Cardiac fibroblast (primary cell): ENCODE measurements around the gene LRRC56.

Experiments used
- DNase-seq, 2 donors: peaks; one replicate each; pipeline versions ENCODE4 v3.0.0 to v3.0.0-alpha.2; 2010; ENCODE audit warnings: low read depth in 2 of 2
- H3K4me3 ChIP-seq, 2 donors: replicated peaks in 1 of 2; 1 replicate in 1 of 2; 2 replicates in 1 of 2; pipeline ENCODE4 v1.5.1; 2011; ENCODE audit warnings: low read depth in 2 of 2, low read length in 2 of 2, mild to moderate bottlenecking in 2 of 2, moderate library complexity in 1 of 2
- TF ChIP-seq, protein P1 (sequence below): IDR thresholded peaks from one replicate; pipeline ENCODE4 v1.5.1; 2011; ENCODE audit warnings: low read depth, mild to moderate bottlenecking, low read length, inconsistent platforms

Gene LRRC56

DNA sequence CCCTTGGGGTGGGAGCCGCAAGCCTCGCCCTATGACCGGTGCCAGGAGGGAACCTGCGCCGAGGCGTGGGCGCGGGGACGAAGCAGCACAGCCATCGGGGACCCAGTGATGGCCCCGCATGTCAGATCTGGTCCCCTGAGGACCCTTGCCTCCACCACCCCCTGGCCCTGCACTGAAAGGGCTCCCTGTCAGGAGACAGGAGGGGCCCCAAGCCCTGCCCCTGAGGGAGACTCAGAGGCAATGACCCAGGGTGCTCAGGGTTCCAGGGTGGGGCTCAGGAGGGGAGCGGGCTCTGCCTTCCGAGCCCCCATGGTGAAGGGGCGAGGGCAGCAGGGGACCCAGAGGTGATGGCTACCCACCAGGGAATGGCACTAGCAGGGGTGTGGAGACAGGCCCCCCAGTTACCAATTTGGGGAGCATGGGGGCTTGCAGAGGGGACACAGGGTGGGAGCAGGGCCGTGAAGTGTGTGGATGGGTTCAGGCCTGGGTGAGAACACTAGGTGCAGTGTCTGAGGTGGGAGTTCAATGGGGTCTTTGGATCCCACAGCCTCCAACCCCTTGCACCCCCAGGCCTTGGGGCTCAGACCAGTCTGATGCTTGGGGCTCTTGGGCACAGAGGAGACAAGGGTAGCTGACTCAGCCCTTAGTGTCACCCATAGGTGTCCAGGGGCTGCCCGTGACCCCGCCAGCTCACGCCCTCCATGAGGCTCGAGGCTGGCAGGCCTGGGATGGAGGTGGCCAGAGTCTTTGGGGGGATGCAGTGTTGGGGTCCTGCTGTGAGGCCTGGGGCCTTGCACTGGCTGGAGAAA, 499 bp downstream of the LRRC56 start:
- TF ChIP-seq, protein P1, sequence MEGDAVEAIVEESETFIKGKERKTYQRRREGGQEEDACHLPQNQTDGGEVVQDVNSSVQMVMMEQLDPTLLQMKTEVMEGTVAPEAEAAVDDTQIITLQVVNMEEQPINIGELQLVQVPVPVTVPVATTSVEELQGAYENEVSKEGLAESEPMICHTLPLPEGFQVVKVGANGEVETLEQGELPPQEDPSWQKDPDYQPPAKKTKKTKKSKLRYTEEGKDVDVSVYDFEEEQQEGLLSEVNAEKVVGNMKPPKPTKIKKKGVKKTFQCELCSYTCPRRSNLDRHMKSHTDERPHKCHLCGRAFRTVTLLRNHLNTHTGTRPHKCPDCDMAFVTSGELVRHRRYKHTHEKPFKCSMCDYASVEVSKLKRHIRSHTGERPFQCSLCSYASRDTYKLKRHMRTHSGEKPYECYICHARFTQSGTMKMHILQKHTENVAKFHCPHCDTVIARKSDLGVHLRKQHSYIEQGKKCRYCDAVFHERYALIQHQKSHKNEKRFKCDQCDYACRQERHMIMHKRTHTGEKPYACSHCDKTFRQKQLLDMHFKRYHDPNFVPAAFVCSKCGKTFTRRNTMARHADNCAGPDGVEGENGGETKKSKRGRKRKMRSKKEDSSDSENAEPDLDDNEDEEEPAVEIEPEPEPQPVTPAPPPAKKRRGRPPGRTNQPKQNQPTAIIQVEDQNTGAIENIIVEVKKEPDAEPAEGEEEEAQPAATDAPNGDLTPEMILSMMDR: no peak
- no peak for DNase-seq
- H3K4me3 ChIP-seq: peak overlapping the region in 1 of 2 donors; percentile 34

DNA sequence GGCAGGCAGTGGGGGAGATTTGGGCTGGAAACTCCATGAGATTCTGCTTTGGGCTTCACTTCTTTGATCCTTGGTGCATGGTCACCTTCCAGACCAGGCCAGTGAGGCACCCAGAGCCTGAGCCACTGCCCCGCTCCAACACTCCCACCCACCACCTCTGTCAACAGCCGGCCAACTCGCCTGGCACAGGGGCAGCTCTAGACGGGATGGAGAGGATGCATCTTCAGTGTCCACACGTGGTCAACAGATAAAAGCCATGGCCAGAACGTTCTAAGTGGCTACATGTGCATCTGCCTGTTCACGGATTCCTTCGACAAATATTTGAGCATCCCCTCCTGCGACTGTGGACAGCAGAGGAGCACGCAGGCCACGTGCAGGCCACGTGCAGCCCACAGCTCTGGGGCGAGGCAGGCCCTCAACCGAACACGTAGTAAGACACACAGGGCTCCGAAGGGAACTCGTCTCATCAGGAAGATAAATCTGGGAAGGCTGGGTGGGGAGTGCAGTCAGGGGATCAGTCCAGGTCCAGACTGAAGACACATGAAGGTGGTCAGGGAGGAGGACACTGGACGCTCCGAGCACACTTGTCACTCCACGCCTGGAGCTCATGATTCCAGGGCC, 1.2 kb downstream of the LRRC56 start:
- H3K4me3 ChIP-seq: no peak overlapping the region
- TF ChIP-seq, protein P1: no peak

DNA sequence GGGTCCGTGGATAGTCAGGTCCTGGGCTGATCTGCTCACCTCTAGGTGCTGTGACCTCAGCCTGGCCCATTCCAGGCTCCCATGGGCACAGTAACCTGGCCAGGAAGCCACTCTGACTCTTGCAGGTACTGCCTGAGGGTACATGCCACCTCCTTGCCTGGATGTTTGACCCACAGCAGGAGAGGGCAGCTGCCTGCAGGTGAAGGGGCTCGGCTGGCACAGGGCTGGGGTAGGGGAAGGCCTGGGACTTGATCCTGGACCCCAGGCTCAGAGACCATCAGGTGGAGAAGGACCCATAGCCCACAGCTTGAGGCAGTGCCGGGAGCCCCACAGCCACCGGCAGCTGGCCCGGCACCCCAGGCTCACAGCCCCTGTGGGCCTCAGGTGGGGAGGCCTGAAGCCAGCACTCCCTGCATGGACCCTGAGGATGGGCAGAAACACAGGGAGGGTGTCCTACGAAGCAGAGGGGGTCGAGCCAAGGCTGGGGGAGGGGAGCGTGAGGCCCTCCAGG, 2.7 kb downstream of the LRRC56 start:
- H3K4me3 ChIP-seq: no peak overlapping the region
- no peak for DNase-seq
- TF ChIP-seq, protein P1: no peak

More for the DNA sequence above, 1.2 kb downstream of the LRRC56 start:
- DNase-seq: no peak

GRCh38 chr11:540583-541432, 3.5 kb downstream of the LRRC56 start:
- no peak overlapping the region for H3K4me3 ChIP-seq
- DNase-seq: no peak
- TF ChIP-seq, protein P1: no peak

DNA sequence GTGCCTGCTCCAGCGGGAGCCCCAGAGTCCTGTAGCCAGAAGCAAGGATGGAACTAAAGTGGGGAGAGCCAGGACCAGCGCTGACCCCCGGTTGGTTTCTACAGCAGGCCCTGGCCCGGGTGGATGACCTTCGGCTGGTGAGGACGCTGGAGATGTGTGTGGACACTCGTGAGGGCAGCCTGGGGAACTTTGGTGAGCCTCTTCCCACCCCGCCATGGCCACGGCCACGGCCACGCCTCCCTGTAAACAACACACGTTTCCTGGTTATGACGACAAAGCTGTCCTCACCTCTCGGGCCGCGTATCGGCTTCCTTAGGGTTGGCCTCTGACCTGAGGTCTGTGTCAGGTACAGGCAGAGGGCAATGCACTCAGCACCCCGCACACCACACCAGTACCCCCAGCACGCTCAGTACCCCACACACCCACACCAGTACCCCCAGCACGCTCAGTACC, 4.1 kb downstream of the LRRC56 start:
- no peak for DNase-seq
- TF ChIP-seq, protein P1: no peak
- H3K4me3 ChIP-seq: no peak overlapping the region

DNA sequence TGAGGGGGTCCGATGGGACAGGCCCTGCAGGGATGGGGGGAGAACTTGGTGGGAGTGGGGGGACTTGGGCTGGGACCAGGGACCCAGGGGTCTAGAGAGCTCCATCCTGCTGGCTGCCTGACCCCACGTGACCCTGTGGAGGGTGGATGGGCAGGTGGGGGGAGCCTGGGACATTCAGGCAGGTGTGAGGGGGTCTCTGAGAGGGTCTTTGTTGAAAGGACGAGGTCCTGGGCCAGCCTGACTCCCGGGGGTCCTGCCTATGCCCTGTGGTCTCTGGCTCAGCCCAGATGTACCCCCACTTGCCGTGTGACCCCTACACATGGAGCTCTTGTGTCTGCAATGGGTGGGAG, 7.5 kb downstream of the LRRC56 start:
- TF ChIP-seq, protein P1: no peak
- H3K4me3 ChIP-seq: no peak overlapping the region
- no peak for DNase-seq
